Measurements from ENCODE around the gene NPFFR1.

NPFFR1 gene

GRCh38 chr10:70312972-70313371 is 29.2 kb upstream of the NPFFR1 start:
- DNase-seq = no peak

GRCh38 chr10:70312249-70312648 is 28.4 kb upstream of the NPFFR1 start:
- DNase-seq = no peak

- DNase-seq = no peak
Observed at GRCh38 chr10:70311698-70312097, 27.9 kb upstream of the NPFFR1 start.

- DNase-seq = no peak
Observed at GRCh38 chr10:70309661-70310060, 25.9 kb upstream of the NPFFR1 start.

- DNase-seq = no peak
Observed at GRCh38 chr10:70308121-70309060, 24.6 kb upstream of the NPFFR1 start.

GRCh38 chr10:70306886-70307520 is 23.2 kb upstream of the NPFFR1 start:
- DNase-seq = no peak

GRCh38 chr10:70306181-70306705 is 22.4 kb upstream of the NPFFR1 start:
- no peak for DNase-seq

GRCh38 chr10:70303730-70304129 is 19.9 kb upstream of the NPFFR1 start:
- no peak for DNase-seq

GRCh38 chr10:70302292-70302691 is 18.5 kb upstream of the NPFFR1 start:
- no peak for DNase-seq

- no peak for DNase-seq
Observed at GRCh38 chr10:70300908-70301597, 17.2 kb upstream of the NPFFR1 start.

GRCh38 chr10:70300461-70300860 is 16.7 kb upstream of the NPFFR1 start:
- DNase-seq = no peak

GRCh38 chr10:70299876-70300275 is 16.1 kb upstream of the NPFFR1 start:
- no peak for DNase-seq

GRCh38 chr10:70298393-70298792 is 14.6 kb upstream of the NPFFR1 start:
- no peak for DNase-seq

- no peak for DNase-seq
Observed at GRCh38 chr10:70297224-70297623, 13.4 kb upstream of the NPFFR1 start.

- DNase-seq = no peak
Observed at GRCh38 chr10:70296406-70296899, 12.6 kb upstream of the NPFFR1 start.

GRCh38 chr10:70295926-70296325 is 12.1 kb upstream of the NPFFR1 start:
- no peak for DNase-seq

- no peak for DNase-seq
Observed at GRCh38 chr10:70295321-70295720, 11.5 kb upstream of the NPFFR1 start.

- DNase-seq = no peak
Observed at GRCh38 chr10:70293169-70293843, 9.5 kb upstream of the NPFFR1 start.

- no peak for DNase-seq
Observed at GRCh38 chr10:70292004-70292403, 8.2 kb upstream of the NPFFR1 start.

GRCh38 chr10:70289739-70290138 is 5.9 kb upstream of the NPFFR1 start:
- DNase-seq = no peak

GRCh38 chr10:70286616-70287015 is 2.8 kb upstream of the NPFFR1 start:
- no peak for DNase-seq

- no peak for DNase-seq
Observed at GRCh38 chr10:70285476-70285831, 1.6 kb upstream of the NPFFR1 start.

Measured in CD4-positive, alpha-beta T cell treated with Interleukin-12 subunit alpha and Interleukin-12 subunit beta, for 1 hour (primary cell).